ENCODE measurements around the gene EFL1.

DNA sequence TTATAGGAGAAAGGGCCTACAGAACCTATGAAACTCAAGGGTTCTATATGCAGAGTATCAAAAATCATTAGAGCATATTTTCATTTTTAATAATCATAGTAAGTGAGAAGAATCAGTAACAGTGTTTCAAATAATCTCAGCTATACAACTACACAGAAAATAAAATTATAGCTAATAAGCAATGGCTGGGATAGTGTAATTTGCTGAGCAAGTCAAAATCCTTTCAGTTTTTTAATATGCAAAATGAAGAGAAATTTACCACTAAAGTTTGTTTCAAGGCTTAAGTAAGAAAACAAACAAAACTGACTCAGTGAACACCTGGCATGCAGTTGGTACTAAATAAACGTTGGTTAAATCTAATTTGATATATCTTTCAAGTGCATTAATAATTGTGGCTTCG is 66.2 kb downstream of the EFL1 start:
- TF ChIP-seq, protein P1, sequence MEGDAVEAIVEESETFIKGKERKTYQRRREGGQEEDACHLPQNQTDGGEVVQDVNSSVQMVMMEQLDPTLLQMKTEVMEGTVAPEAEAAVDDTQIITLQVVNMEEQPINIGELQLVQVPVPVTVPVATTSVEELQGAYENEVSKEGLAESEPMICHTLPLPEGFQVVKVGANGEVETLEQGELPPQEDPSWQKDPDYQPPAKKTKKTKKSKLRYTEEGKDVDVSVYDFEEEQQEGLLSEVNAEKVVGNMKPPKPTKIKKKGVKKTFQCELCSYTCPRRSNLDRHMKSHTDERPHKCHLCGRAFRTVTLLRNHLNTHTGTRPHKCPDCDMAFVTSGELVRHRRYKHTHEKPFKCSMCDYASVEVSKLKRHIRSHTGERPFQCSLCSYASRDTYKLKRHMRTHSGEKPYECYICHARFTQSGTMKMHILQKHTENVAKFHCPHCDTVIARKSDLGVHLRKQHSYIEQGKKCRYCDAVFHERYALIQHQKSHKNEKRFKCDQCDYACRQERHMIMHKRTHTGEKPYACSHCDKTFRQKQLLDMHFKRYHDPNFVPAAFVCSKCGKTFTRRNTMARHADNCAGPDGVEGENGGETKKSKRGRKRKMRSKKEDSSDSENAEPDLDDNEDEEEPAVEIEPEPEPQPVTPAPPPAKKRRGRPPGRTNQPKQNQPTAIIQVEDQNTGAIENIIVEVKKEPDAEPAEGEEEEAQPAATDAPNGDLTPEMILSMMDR (IDR thresholded peaks at IDR 0.05), result no peak
- no peak for TF ChIP-seq NFYB (CRISPR knock-in tag; conservative IDR thresholded peaks at IDR 0.05; ENCODE audit: low read depth)
- TF ChIP-seq USF1 (CRISPR knock-in tag; IDR thresholded peaks at IDR 0.05), result no peak
- no peak for TF ChIP-seq NFE2L1 (CRISPR knock-in tag; IDR thresholded peaks at IDR 0.05)
- no peak for TF ChIP-seq MXD4 (CRISPR knock-in tag; IDR thresholded peaks at IDR 0.05; ENCODE audit: borderline replicate concordance)
- no peak for TF ChIP-seq SP1 (CRISPR knock-in tag; conservative IDR thresholded peaks at IDR 0.05)

Measured in WTC11 (cell line).